Heart left ventricle (tissue), 16 donors: Measurements from ENCODE around the gene PTBP1. TPM values are rescaled to one million over a fixed set of nuclear protein-coding genes. Genes with fewer than 3 reads are reported as not detected.

ENCODE experiments used
- ATAC-seq, 4 donors: fragments of 200-7000 bp; cut with Tn5 transposase; one replicate each; pipeline ENCODE4 v1.9.1; 2020 to 2022; ENCODE audit warnings: moderate library complexity in 4 of 4, mild to moderate bottlenecking in 3 of 4, moderate number of reproducible peaks in 1 of 4
- DNase-seq, 5 donors: peaks; one replicate each; pipeline ENCODE4 v3.0.0-alpha.2; 2020
- H3K27ac ChIP-seq, 12 donors: fragments of 200-600 bp; sonication (generic) in 4 of 12; one replicate each; pipeline versions ENCODE4 v1.5.0 to v1.8.0; 2016 to 2022; ENCODE audit warnings: mild to moderate bottlenecking in 2 of 12
- H3K27me3 ChIP-seq, 9 donors: fragments of 200-600 bp; sonication (generic) in 2 of 9; one replicate each; pipeline versions ENCODE4 v1.5.1 to v1.8.0; 2016 to 2022; ENCODE audit warnings: mild to moderate bottlenecking in 3 of 9
- H3K36me3 ChIP-seq, 9 donors: fragments of 200-600 bp; sonication (generic) in 2 of 9; one replicate each; pipeline versions ENCODE4 v1.5.0 to v1.8.0; 2018 to 2022; ENCODE audit warnings: mild to moderate bottlenecking in 2 of 9
- H3K4me1 ChIP-seq, 12 donors: fragments of 200-600 bp; sonication (generic) in 4 of 12; one replicate each; pipeline versions ENCODE4 v1.5.0 to v1.8.0; 2016 to 2022; ENCODE audit warnings: mild to moderate bottlenecking in 3 of 12
- H3K4me3 ChIP-seq, 12 donors: fragments of 200-600 bp; sonication (generic) in 4 of 12; one replicate each; pipeline versions ENCODE4 v1.5.0 to v1.8.0; 2017 to 2022; ENCODE audit warnings: mild to moderate bottlenecking in 9 of 12, moderate library complexity in 4 of 12
- H3K9me3 ChIP-seq, 12 donors: fragments of 200-600 bp; sonication (generic) in 4 of 12; one replicate each; pipeline versions ENCODE4 v1.5.0 to v1.8.0; 2016 to 2022; ENCODE audit warnings: mild to moderate bottlenecking in 1 of 12
- CTCF ChIP-seq, 12 donors: fragments of 200-600 bp; sonication (generic) in 4 of 12; IDR thresholded peaks; one replicate each; pipeline versions ENCODE4 v1.5.0 to v1.8.0; 2018 to 2022; ENCODE audit warnings: antibody characterized with exemption in 12 of 12, mild to moderate bottlenecking in 5 of 12
- POLR2A ChIP-seq, 2 donors: fragments of 450-650 bp; IDR thresholded peaks; one replicate each; pipeline ENCODE4 v1.6.1; 2017; ENCODE audit warnings: antibody characterized with exemption in 2 of 2, mild to moderate bottlenecking in 2 of 2, moderate library complexity in 2 of 2
- WGBS, 4 donors: extraction: QIAGEN DNeasy Blood & Tissue Kit in 2 of 4; methylation state at CpG; one replicate each; pipeline versions ENCODE4 v1.1.5 to v1.1.7; 2013 to 2018; 5-methylcytosine and 5-hydroxymethylcytosine counted together
- intact Hi-C, 10 donors: fragments of 100-400 bp; cut with DNase I; formaldehyde crosslinking; loops; one replicate each; pipeline versions ENCODE4 v1.11.1 to v1.14.2; 2022
- long read RNA-seq, 3 donors: library from polyadenylated mRNA; unstranded; transcript quantifications; one replicate each; pipeline ENCODE4 v2.0.0, GENCODE V29; 2020 to 2021
- polyA plus RNA-seq, 2 donors: library from polyadenylated mRNA; stranded (reverse); fragments of 200-250 nt; gene quantifications; one replicate each; pipeline ENCODE4 v1.2.3, GENCODE V29; 2013
- total RNA-seq, 9 donors: library from RNA; depleted of rRNA in 2 of 9; stranded (reverse); fragments of >200 nt in 2 of 9; fragmentation: NEBNext Ultra II Directional in 3 of 9; extraction: Animal tissue kit (Norgen Biotek cat#: 25700) in 3 of 9; gene quantifications; one replicate each; pipeline versions ENCODE4 v1.1.0 to v1.2.4, GENCODE V29; 2016 to 2023
- donor health status: ischemic (EF 13 %, LVEDD 7.1; RV severe dilation, severe dysfunction).
- donor health status: healthy with polysubstance abuse.
- donor health status: DM: no; HTN: yes; CAD: no.
- donor health status: DM: no; HTN: no; CAD: no.
- donor health status: ischemic (EF 25% LVEDD 6.9; RV normal size, moderate dysfunction).
- donor health status: ischemic (EF 25% LVEDD 5.7; RV mildly dilated, moderate dysfunction).
- donor health status: healthy.
- donor health status: DM: yes; HTN: yes; CAD: no.
- donor health status: ischemic (EF 35%, LVEDD 5.7; RV mildly dilated, moderate dysfunction).
- donor health status: nonischemic (EF 11% LVEDD 7.7; RV severe dilation, severe dysfunction).
- donor health status: DM: yes; HTN: yes; CAD: no.
- donor health status: PGD.
- donor health status: ischemic (EF 29% LVEDD 5.4; RV normal size, mild dysfunction).
- donor health status: nonischemic (EF 23%, LVEDD 6.1; RV moderate dilation, normal function).

Gene PTBP1
- total RNA-seq = 100 to 1,000 TPM in 1 of 9 donors, 10 to 100 TPM in 8; 47.6 to 144 (median 55.6) TPM
- polyA plus RNA-seq = 10 to 100 TPM; 39.2 to 52.2 TPM
- long read RNA-seq, donor 1, transcript PTBP1-203 (15 exons, 3,598 nt) = major isoform, 9 of 37 reads
- long read RNA-seq, donor 1, partial matches to known transcripts = 22 of 37 reads
- long read RNA-seq, donor 1, other reads (novel, unspliced or antisense) = 2 of 37 reads
- long read RNA-seq, donor 2, transcript PTBP1-203 (15 exons, 3,598 nt) = major isoform, 21 of 73 reads
- long read RNA-seq, donor 2, partial matches to known transcripts = 38 of 73 reads
- long read RNA-seq, donor 2, other reads (novel, unspliced or antisense) = 10 of 73 reads
- long read RNA-seq, donor 3, transcript PTBP1-203 (15 exons, 3,598 nt) = major isoform, 6 of 28 reads
- long read RNA-seq, donor 3, partial matches to known transcripts = 11 of 28 reads
- long read RNA-seq, donor 3, other reads (novel, unspliced or antisense) = 9 of 28 reads

- peak within 1 kb of the TSS; percentile 93 to 100 (median 99) for H3K27ac ChIP-seq
- no peaks in the 10 kb centered on the region for H3K9me3 ChIP-seq
- DNase-seq = peak; percentile 100
- intact Hi-C loops = loop anchor here in 1 of 10 donors (1.0 to 5.0 kb wide), 2 partner anchors 134 to 455 kb away; partner anchors contain the start of gene RNF126
- 0 to 1% (median 1%) methylated on average over 14 to 83 of the region's 83 CpGs for WGBS, 4 donors
- peak in 1 of 2 donors; percentile 61 for TF ChIP-seq POLR2A (IDR thresholded peaks at IDR 0.05)
- peak in 6 of 12 donors; percentile 16 to 58 (median 32) for TF ChIP-seq CTCF (IDR thresholded peaks at IDR 0.05)
- no peaks in the 10 kb centered on the region for H3K27me3 ChIP-seq
- H3K36me3 ChIP-seq = peaks cover 0 to 28% (median 2%) of the 10 kb centered on the region in 9 donors
- H3K4me1 ChIP-seq = peaks cover 18 to 56% (median 48%) of the 10 kb centered on the region in 12 donors
- peak within 1 kb of the TSS; percentile 67 to 100 (median 90) for H3K4me3 ChIP-seq
- ATAC-seq = peak; percentile 88 to 94 (median 92)
Measured at GRCh38 chr19:796692-797527, at the start of gene PTBP1. Gene PTBP1, plus strand, starts transcription at chr19:797452. Its CDS starts 46 bp downstream, at chr19:797498.

GRCh38 chr19:748274-748598 is 49.0 kb upstream of the PTBP1 start:
- ATAC-seq (no peak), DNase-seq (no peak)
- Histone ChIP-seq H3K9me3 (peaks cover 0 to 32% (median 15%) of the 10 kb centered on the region in 12 donors), H3K4me3 (no peak overlapping the region), H3K27me3 (peaks cover 0 to 17% (median 0%) of the 10 kb centered on the region in 9 donors), H3K36me3 (peaks cover 0 to 23% (median 0%) of the 10 kb centered on the region in 9 donors), H3K4me1 (peaks cover 0 to 4% (median 0%) of the 10 kb centered on the region in 12 donors), H3K27ac (no peak overlapping the region)
- WGBS, 4 donors = 84 to 92% (median 89%) methylated on average over 10 to 14 of the region's 14 CpGs
- TF ChIP-seq POLR2A (IDR thresholded peaks at IDR 0.05) (no peak), CTCF (IDR thresholded peaks at IDR 0.05) (no peak)
- intact Hi-C loops = no loop called here

GRCh38 chr19:749811-750210 is 47.4 kb upstream of the PTBP1 start:
- peaks cover 0 to 19% (median 0%) of the 10 kb centered on the region in 9 donors for H3K36me3 ChIP-seq
- peaks cover 0 to 16% (median 8%) of the 10 kb centered on the region in 12 donors for H3K9me3 ChIP-seq
- H3K4me1 ChIP-seq = no peaks in the 10 kb centered on the region
- intact Hi-C loops = no loop called here
- H3K27ac ChIP-seq = no peak overlapping the region
- H3K27me3 ChIP-seq = peaks cover 0 to 17% (median 0%) of the 10 kb centered on the region in 9 donors
- ATAC-seq (no peak), DNase-seq (no peak)
- TF ChIP-seq CTCF (IDR thresholded peaks at IDR 0.05) (no peak), POLR2A (IDR thresholded peaks at IDR 0.05) (no peak)
- H3K4me3 ChIP-seq = no peak overlapping the region
- WGBS, 4 donors = 66 to 82% (median 79%) methylated on average over 14 of the region's 14 CpGs
